ENCODE results near the gene SLC2A1.

DNA sequence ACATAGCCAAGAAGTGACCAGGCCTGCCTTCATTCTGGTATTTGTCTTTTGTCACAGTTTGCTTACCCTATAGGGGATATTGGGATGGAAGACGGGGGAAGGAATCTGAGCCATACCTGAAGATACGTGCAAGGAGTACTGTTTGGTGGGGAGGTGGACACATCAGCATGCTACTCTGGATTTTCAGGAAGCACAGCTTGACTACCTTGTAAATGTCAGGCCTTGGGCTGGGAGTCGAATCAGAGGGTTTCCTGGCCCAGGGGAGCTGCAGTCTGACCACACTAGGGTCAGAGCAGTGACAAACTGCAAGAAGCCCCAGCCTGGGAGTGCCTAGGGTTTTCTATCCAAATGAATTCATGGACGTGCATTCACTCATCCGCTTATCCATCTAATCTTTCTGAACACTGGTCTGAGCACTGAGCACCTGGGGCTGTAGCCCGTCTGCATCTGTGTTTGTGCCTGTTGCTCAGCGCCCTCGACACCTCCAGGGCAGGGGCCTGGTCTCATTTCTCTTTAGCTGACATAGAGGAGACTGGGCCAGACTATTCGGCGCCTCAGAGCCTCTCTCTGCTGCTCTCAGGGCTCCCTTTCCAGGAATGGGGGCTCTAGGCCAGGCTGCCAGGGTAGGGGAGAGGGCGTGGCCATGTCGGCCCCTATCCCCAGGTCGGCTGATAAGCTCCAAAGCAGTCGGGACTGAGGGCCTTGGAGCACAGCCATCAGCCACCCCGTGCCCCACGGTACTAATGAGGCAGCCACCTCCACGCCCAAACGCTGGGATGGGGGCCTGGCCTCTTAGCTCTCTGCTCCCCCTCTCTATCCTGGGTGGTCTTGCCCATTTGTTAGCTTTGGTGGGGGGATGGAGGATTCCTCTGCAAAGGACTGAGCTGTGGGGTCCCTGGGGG is 47.0 kb upstream of the SLC2A1 start:
- TF ChIP-seq, protein P1, sequence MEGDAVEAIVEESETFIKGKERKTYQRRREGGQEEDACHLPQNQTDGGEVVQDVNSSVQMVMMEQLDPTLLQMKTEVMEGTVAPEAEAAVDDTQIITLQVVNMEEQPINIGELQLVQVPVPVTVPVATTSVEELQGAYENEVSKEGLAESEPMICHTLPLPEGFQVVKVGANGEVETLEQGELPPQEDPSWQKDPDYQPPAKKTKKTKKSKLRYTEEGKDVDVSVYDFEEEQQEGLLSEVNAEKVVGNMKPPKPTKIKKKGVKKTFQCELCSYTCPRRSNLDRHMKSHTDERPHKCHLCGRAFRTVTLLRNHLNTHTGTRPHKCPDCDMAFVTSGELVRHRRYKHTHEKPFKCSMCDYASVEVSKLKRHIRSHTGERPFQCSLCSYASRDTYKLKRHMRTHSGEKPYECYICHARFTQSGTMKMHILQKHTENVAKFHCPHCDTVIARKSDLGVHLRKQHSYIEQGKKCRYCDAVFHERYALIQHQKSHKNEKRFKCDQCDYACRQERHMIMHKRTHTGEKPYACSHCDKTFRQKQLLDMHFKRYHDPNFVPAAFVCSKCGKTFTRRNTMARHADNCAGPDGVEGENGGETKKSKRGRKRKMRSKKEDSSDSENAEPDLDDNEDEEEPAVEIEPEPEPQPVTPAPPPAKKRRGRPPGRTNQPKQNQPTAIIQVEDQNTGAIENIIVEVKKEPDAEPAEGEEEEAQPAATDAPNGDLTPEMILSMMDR (IDR thresholded peaks at IDR 0.05; ENCODE audit: low read depth, low read length): no peak
- no peak for TF ChIP-seq EZH2phosphoT487 (IDR thresholded peaks at IDR 0.05; ENCODE audit: low read depth)

All from OCI-LY3 (cell line).